ENCODE measurements around the gene HUS1. TPM values are rescaled to one million over a fixed set of nuclear protein-coding genes. Genes with fewer than 3 reads are reported as not detected.

The HUS1 gene
- total and polyA plus RNA-seq, 2 of the 4 experiments (the other 2 are of a cell fraction): 16.2 to 18.3 TPM

DNA sequence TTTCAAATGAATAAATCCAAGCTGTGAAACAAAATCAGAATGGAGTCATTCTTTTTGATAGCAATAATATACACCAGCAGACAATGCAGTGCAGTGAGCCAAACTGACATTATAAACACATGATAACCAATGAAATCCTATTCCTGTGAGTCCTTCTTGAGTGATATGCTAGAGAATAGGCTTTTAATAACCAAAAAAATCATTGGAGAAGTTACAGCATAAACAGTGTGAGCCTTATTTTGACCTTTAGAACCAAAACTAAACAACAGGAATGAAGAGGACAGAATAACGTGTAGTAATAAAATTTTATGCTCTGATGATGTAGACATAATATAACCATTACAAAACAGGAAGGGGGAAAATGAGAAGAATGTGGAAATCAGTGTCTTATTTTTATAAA is 8.7 kb downstream of the HUS1 start:
- Histone ChIP-seq H2BK15ac (ENCODE audit: low read depth, low read length) (no peak overlapping the region), H3K27me3 (ENCODE audit: control insufficient read depth, insufficient read depth, low read length) (no peaks in the 10 kb centered on the region), H3K27ac (ENCODE audit: insufficient read depth, low read length) (no peak overlapping the region), H2AFZ (replicated peaks; ENCODE audit: low read length, poor library complexity) (no peak overlapping the region), H3K36me3 (ENCODE audit: control insufficient read depth, insufficient read depth, low read length) (peaks cover 41% of the 10 kb centered on the region), H3K14ac (replicated peaks; ENCODE audit: low read depth, low read length) (no peak overlapping the region), H3K4ac (ENCODE audit: low read depth, low read length) (no peak overlapping the region), H4K20me1 (ENCODE audit: insufficient read depth, low read length) (no peaks in the 10 kb centered on the region; the same call in 1 of the 2 replicates), H2BK120ac (ENCODE audit: low read depth, low read length) (no peak overlapping the region), H3K4me1 (ENCODE audit: control insufficient read depth, insufficient read depth, low read length) (peaks cover 7% of the 10 kb centered on the region; the same call in 1 of the 2 replicates), H3K9me1 (ENCODE audit: insufficient read depth, low read length) (peaks cover 10% of the 10 kb centered on the region), H4K91ac (ENCODE audit: insufficient read depth, low read depth, low read length) (no peak overlapping the region), H3K18ac (ENCODE audit: low read depth, low read length) (no peak overlapping the region), H4K8ac (ENCODE audit: low read depth in 2 of 2, low read length in 2 of 2) (no peak overlapping the region), H4K5ac (ENCODE audit: low read depth, low read length) (no peak overlapping the region), H3K4me2 (ENCODE audit: low read depth, low read length) (no peak overlapping the region), H2BK20ac (ENCODE audit: low read depth, low read length) (no peak overlapping the region), H3K4me3 (ENCODE audit: insufficient read depth, low read depth, low read length) (no peak overlapping the region), H3K56ac (ENCODE audit: extremely low read depth, insufficient read depth, low read length) (no peak overlapping the region), H2AK5ac (ENCODE audit: low read depth, low read length) (no peak overlapping the region), H3K23ac (ENCODE audit: low read depth, low read length) (no peak overlapping the region), H3K9me3 (ENCODE audit: control insufficient read depth, insufficient read depth, low read length) (no peaks in the 10 kb centered on the region), H3K9ac (ENCODE audit: low read depth, low read length) (no peak overlapping the region), H2AK9ac (replicated peaks; ENCODE audit: low read depth, low read length, poor library complexity) (no peak overlapping the region), H2BK5ac (ENCODE audit: low read depth, low read length, poor library complexity, severe bottlenecking) (no peak overlapping the region), H3K79me1 (ENCODE audit: low read depth in 1 of 2, low read length in 2 of 2) (peaks cover 11 to 32% of the 10 kb centered on the region in 2 experiments; a peak in 3 of 4 replicates)
- CTCF ChIA-PET: interaction anchor here (1.2 kb wide), 1 partner anchor 15 kb away, joined by 3 read pairs; no protein-coding TSS in a partner anchor
- TF ChIP-seq NFE2L2 (IDR thresholded peaks at IDR 0.05; ENCODE audit: low read depth, low read length) (no peak), MAZ (IDR thresholded peaks at IDR 0.05; ENCODE audit: borderline replicate concordance, low read depth, low read length) (no peak), CHD1 (IDR thresholded peaks at IDR 0.05; ENCODE audit: low read depth, low read length) (no peak)
- TF ChIP-seq, protein P1, sequence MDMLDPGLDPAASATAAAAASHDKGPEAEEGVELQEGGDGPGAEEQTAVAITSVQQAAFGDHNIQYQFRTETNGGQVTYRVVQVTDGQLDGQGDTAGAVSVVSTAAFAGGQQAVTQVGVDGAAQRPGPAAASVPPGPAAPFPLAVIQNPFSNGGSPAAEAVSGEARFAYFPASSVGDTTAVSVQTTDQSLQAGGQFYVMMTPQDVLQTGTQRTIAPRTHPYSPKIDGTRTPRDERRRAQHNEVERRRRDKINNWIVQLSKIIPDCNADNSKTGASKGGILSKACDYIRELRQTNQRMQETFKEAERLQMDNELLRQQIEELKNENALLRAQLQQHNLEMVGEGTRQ (IDR thresholded peaks at IDR 0.05; ENCODE audit: low read depth, low read length): no peak
- DNase-seq: peak; percentile 27
- POLR2A ChIA-PET (ENCODE audit: unreplicated experiment): interaction anchor here (0.7 kb wide), 1 partner anchor 114 kb away, joined by 10 read pairs; no protein-coding TSS in a partner anchor
- intact Hi-C loops (cut with micrococcal nuclease) (no loop called here), in situ Hi-C loops (cut with MboI; ENCODE audit: low sequenced_read_pairs) (no loop called here), dilution Hi-C loops (cut with HindIII; ENCODE audit: low sequenced_read_pairs, unreplicated experiment) (no loop called here)
- WGBS, 2 experiments (ENCODE audit: extremely low coverage in 2 of 2, insufficient read length in 1 of 2): no CpG with 5 or more reads among the region's 1 CpG
- no TSS peak for BruUV-seq (replicated peaks)
- peak; percentile 28 for ATAC-seq (ENCODE audit: low read depth)
